OCI-LY7 (cell line): ENCODE data around the gene KCNE4. TPM values are rescaled to one million over a fixed set of nuclear protein-coding genes. Genes with fewer than 3 reads are reported as not detected.

Experiments used
- BruUV-seq: library from RNA; stranded (reverse); fragments of 400-500 nt; replicated peaks from 2 replicates; lab custom pipeline; 2021; lab: Mats Ljungman, UMichigan
- CTCF ChIA-PET: fragments of 300-600 bp; sonication (Branson Sonifier 250); formaldehyde crosslinking; loops from one replicate; lab custom pipeline; 2022; ENCODE audit warnings: antibody characterized with exemption; ENCODE audit not compliant: unreplicated experiment; lab: Charles Lee
- POLR2A ChIA-PET: fragments of 300-600 bp; sonication (Branson Sonifier 250); formaldehyde crosslinking; loops from one replicate; lab custom pipeline; 2022; ENCODE audit warnings: antibody characterized with exemption; lab: Charles Lee
- DNase-seq: peaks from one replicate; pipeline ENCODE4 v3.0.0-alpha.2; 2015; ENCODE audit warnings: low spot score
- H2AFZ ChIP-seq: fragments of 200-600 bp; sonication (generic), shearing (Covaris generic); 2 replicates; pipeline ENCODE4 v1.6.1; 2014; ENCODE audit warnings: mild to moderate bottlenecking, antibody characterized with exemption, low read length, moderate library complexity
- H3K27ac ChIP-seq: fragments of 200-600 bp; sonication (generic); 2 replicates; pipeline ENCODE4 v1.5.1; 2014; ENCODE audit warnings: mixed run types, low read depth, mild to moderate bottlenecking, moderate library complexity, low read length, inconsistent platforms; ENCODE audit not compliant: poor library complexity, severe bottlenecking
- H3K36me3 ChIP-seq: fragments of 200-600 bp; sonication (generic); 2 replicates; pipeline ENCODE4 v1.6.1; 2014; ENCODE audit warnings: mild to moderate bottlenecking, antibody characterized with exemption, low read length, moderate library complexity, mixed read lengths; ENCODE audit not compliant: insufficient read depth
- H3K4me1 ChIP-seq: fragments of 200-600 bp; sonication (generic); 2 replicates; pipeline ENCODE4 v1.5.1; 2014; ENCODE audit warnings: mild to moderate bottlenecking, low read length; ENCODE audit not compliant: insufficient read depth, poor library complexity, severe bottlenecking
- H3K4me2 ChIP-seq: fragments of 200-600 bp; sonication (generic); 2 replicates; pipeline ENCODE4 v1.6.1; 2014; ENCODE audit warnings: mild to moderate bottlenecking, low read length
- H3K4me3 ChIP-seq: fragments of 200-600 bp; sonication (generic); 2 replicates; pipeline ENCODE4 v1.5.1; 2014; ENCODE audit warnings: mild to moderate bottlenecking, low read depth, low read length; ENCODE audit not compliant: poor library complexity, severe bottlenecking
- H3K79me2 ChIP-seq: fragments of 200-600 bp; sonication (generic); 2 replicates; pipeline ENCODE4 v1.6.1; 2016; ENCODE audit warnings: low read depth, mild to moderate bottlenecking, low read length, moderate library complexity, mixed read lengths; ENCODE audit not compliant: insufficient read depth
- H3K9me2 ChIP-seq: fragments of 200-600 bp; sonication (generic); 2 replicates; pipeline ENCODE4 v1.6.1; 2016; ENCODE audit warnings: mild to moderate bottlenecking, low read length, mixed read lengths; ENCODE audit not compliant: insufficient read depth
- H3K9me3 ChIP-seq: fragments of 200-600 bp; sonication (generic); 2 replicates; pipeline ENCODE4 v1.6.1; 2014; ENCODE audit warnings: mild to moderate bottlenecking, mixed run types, low read length, mixed read lengths
- H4K20me1 ChIP-seq: fragments of 200-600 bp; sonication (generic); 2 replicates; pipeline ENCODE4 v1.6.1; 2014; ENCODE audit warnings: mild to moderate bottlenecking, antibody characterized with exemption, low read length, moderate library complexity, mixed read lengths; ENCODE audit not compliant: insufficient read depth
- EZH2phosphoT487 ChIP-seq: fragments of 200-600 bp; sonication (generic); IDR thresholded peaks from 2 replicates; pipeline ENCODE4 v1.6.1; 2018; ENCODE audit warnings: low read depth, borderline replicate concordance, mild to moderate bottlenecking, mixed run types, antibody characterized with exemption, low read length, moderate library complexity, mixed read lengths
- intact Hi-C: fragments of 100-400 bp; cut with micrococcal nuclease; formaldehyde crosslinking; loops from one replicate; pipeline ENCODE4 v1.10.0; 2022; ENCODE audit not compliant: unreplicated experiment
- total RNA-seq, 2 experiments: library from RNA; depleted of rRNA in 1 of 2; stranded (reverse); fragments of >200 nt in 1 of 2; shearing (Covaris generic) in 1 of 2; gene quantifications; 2 replicates each; pipeline ENCODE4 v1.2.3, GENCODE V29; 2014 to 2022
- TF ChIP-seq, protein P1 (sequence below): fragments of 200-600 bp; sonication (generic); conservative IDR thresholded peaks from 2 replicates; pipeline ENCODE4 v1.5.1; 2014; ENCODE audit warnings: mild to moderate bottlenecking, antibody characterized with exemption, low read length, moderate library complexity, mixed read lengths

Gene KCNE4
- total RNA-seq, 2 experiments from 2014 or later: not detected

DNA sequence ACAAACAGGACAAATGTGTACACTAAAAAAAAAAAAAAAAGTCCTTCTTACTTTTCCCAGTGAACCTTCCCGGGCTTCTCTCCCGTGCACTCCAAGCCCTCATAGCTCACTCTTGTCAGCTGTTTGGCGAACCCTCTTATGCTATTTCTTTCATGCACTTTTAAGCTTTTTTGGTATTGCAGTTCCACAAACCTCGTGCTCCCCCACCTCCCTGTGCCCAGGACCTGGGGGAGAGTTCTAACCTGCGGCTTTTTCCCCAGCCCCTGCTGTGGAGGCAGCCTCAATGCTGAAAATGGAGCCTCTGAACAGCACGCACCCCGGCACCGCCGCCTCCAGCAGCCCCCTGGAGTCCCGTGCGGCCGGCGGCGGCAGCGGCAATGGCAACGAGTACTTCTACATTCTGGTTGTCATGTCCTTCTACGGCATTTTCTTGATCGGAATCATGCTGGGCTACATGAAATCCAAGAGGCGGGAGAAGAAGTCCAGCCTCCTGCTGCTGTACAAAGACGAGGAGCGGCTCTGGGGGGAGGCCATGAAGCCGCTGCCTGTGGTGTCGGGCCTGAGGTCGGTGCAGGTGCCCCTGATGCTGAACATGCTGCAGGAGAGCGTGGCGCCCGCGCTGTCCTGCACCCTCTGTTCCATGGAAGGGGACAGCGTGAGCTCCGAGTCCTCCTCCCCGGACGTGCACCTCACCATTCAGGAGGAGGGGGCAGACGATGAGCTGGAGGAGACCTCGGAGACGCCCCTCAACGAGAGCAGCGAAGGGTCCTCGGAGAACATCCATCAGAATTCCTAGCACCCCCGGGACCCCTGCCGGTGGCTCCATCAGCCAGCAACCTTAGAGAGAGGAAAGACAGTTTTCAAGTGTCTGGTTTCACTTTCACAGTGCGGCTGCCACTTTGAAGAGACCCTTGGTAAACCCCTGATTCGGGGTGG lies 826 bp downstream of the KCNE4 start:
- intact Hi-C loops: no loop called here
- TF ChIP-seq EZH2phosphoT487: no peak
- TF ChIP-seq, protein P1, sequence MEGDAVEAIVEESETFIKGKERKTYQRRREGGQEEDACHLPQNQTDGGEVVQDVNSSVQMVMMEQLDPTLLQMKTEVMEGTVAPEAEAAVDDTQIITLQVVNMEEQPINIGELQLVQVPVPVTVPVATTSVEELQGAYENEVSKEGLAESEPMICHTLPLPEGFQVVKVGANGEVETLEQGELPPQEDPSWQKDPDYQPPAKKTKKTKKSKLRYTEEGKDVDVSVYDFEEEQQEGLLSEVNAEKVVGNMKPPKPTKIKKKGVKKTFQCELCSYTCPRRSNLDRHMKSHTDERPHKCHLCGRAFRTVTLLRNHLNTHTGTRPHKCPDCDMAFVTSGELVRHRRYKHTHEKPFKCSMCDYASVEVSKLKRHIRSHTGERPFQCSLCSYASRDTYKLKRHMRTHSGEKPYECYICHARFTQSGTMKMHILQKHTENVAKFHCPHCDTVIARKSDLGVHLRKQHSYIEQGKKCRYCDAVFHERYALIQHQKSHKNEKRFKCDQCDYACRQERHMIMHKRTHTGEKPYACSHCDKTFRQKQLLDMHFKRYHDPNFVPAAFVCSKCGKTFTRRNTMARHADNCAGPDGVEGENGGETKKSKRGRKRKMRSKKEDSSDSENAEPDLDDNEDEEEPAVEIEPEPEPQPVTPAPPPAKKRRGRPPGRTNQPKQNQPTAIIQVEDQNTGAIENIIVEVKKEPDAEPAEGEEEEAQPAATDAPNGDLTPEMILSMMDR: no peak
- no peak overlapping the region for H3K27ac ChIP-seq
- DNase-seq: no peak
- no peaks in the 10 kb centered on the region for H3K9me3 ChIP-seq
- CTCF ChIA-PET: interaction anchor here (1.1 kb wide), 1 partner anchor 81 kb away, joined by 7 read pairs; no protein-coding TSS in a partner anchor
- POLR2A ChIA-PET: interaction anchor here (1.2 kb wide), 1 partner anchor 26 kb away, joined by 7 read pairs; no protein-coding TSS in a partner anchor
- no peak overlapping the region for H3K4me2 ChIP-seq
- H4K20me1 ChIP-seq: no peaks in the 10 kb centered on the region
- no peaks in the 10 kb centered on the region for H3K36me3 ChIP-seq
- no TSS peak for BruUV-seq
- no peak overlapping the region for H3K4me3 ChIP-seq
- no peaks in the 10 kb centered on the region for H3K79me2 ChIP-seq
- H3K4me1 ChIP-seq: no peaks in the 10 kb centered on the region
- H2AFZ ChIP-seq: no peak overlapping the region
- H3K9me2 ChIP-seq: no peaks in the 10 kb centered on the region

DNA sequence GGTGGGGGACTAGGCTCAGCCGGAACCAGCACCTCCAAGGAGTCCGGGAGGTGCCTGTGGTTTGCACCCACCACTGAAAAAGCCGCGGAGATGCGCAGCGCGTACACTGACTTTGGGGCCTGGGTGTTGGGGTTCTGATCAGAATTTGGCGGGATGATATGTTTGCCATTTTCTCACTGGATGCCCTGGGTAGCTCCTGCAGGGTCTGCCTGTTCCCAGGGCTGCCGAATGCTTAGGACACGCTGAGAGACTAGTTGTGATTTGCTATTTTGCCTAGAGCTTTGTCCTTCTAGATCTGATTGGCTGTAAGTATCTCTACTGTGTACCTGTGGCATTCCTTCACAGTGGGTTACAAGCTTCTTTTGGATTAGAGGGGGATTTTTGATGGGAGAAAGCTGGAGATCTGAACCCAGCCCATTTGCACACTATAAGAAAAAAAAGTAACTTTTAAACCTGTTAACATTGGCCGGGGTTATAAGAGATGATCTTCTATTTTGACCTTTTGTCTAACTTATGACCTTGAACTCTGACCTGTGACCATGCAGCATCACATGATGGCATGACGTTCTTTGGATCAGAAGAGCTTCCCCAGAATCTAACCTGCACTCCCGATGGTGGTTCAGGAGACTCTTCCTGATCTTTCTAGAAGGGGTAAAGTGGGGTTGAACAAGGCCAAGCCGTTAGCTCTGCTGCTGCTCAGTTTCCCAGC lies 1.6 kb downstream of the KCNE4 start:
- no peaks in the 10 kb centered on the region for H4K20me1 ChIP-seq
- H3K4me2 ChIP-seq: no peak overlapping the region
- H2AFZ ChIP-seq: no peak overlapping the region
- POLR2A ChIA-PET: interaction anchor here (0.6 to 1.2 kb wide), 3 partner anchors 13 to 493 kb away, joined by 3 to 7 read pairs (median 4); no protein-coding TSS in a partner anchor
- no peaks in the 10 kb centered on the region for H3K79me2 ChIP-seq
- BruUV-seq: no TSS peak
- H3K4me3 ChIP-seq: no peak overlapping the region
- H3K9me2 ChIP-seq: no peaks in the 10 kb centered on the region
- TF ChIP-seq, protein P1: no peak
- TF ChIP-seq EZH2phosphoT487: no peak
- H3K4me1 ChIP-seq: no peaks in the 10 kb centered on the region
- intact Hi-C loops: no loop called here
- H3K27ac ChIP-seq: no peak overlapping the region
- no peaks in the 10 kb centered on the region for H3K9me3 ChIP-seq
- no peak for DNase-seq
- CTCF ChIA-PET: interaction anchor here (1.1 kb wide), 1 partner anchor 82 kb away, joined by 7 read pairs; no protein-coding TSS in a partner anchor
- no peaks in the 10 kb centered on the region for H3K36me3 ChIP-seq
